ENCODE data around the gene LDLRAD1. TPM values are rescaled to one million over a fixed set of nuclear protein-coding genes. Genes with fewer than 3 reads are reported as not detected.

LDLRAD1 gene
- total RNA-seq, 1 experiment from 2014 or later: not detected

DNA sequence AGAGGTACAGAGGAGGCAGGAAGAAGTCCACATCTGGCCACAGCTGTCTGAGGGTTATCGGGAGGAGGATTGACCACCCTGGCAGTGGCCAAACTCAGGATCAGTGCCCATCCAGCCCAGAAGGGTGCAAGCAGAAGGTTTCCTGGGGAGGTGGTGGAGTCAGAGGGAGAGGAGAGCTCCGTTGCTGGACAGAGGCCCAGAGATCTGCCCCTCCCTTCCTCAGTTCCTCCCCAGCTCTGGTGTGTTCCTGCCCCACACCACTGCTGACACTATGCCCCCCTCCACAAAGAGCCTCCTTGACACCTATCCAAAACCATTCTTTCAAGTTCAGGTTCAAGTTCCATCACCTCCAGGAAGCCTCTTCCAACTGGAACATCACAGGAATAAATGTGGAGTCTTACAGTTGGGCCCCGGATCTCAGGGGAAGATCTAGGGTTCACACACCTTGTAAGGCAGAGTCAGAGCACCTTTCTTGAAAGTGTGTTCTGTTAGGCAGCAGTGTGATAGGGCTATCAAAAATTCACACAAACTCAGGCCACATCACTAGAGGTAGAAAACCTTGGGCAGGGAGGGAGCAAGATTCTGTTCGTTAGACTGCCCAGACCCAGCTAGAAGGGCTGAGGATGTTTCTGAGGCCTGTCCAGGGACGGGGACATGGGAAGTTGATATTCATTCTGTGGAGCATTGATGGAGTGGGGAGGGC, 7.4 kb downstream of the LDLRAD1 start:
- Histone ChIP-seq H3K36me3 (ENCODE audit: insufficient read depth, low read length, poor library complexity, severe bottlenecking) (no peaks in the 10 kb centered on the region), H3K4me3 (ENCODE audit: low read depth, low read length, poor library complexity, severe bottlenecking) (no peak overlapping the region), H3K9me3 (ENCODE audit: low read depth, low read length, poor library complexity, severe bottlenecking) (no peaks in the 10 kb centered on the region), H3K4me1 (ENCODE audit: insufficient read depth, low read length, poor library complexity, severe bottlenecking) (no peaks in the 10 kb centered on the region), H3K27me3 (replicated peaks; ENCODE audit: insufficient read depth, low read depth, low read length, poor library complexity) (no peaks in the 10 kb centered on the region), H3K27ac (ENCODE audit: low read depth, low read length, poor library complexity, severe bottlenecking) (no peak overlapping the region)
- no peak for TF ChIP-seq EZH2 (IDR thresholded peaks at IDR 0.05; ENCODE audit: borderline replicate concordance, low read depth, low read length, poor library complexity, severe bottlenecking)
- TF ChIP-seq, protein P1, sequence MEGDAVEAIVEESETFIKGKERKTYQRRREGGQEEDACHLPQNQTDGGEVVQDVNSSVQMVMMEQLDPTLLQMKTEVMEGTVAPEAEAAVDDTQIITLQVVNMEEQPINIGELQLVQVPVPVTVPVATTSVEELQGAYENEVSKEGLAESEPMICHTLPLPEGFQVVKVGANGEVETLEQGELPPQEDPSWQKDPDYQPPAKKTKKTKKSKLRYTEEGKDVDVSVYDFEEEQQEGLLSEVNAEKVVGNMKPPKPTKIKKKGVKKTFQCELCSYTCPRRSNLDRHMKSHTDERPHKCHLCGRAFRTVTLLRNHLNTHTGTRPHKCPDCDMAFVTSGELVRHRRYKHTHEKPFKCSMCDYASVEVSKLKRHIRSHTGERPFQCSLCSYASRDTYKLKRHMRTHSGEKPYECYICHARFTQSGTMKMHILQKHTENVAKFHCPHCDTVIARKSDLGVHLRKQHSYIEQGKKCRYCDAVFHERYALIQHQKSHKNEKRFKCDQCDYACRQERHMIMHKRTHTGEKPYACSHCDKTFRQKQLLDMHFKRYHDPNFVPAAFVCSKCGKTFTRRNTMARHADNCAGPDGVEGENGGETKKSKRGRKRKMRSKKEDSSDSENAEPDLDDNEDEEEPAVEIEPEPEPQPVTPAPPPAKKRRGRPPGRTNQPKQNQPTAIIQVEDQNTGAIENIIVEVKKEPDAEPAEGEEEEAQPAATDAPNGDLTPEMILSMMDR (conservative IDR thresholded peaks at IDR 0.05; ENCODE audit: low read depth, low read length): no peak
- no TSS peak for BruUV-seq (replicated peaks)
- DNase-seq (ENCODE audit: low spot score): no peak
- ChIA-PET CTCF (no interaction called here), POLR2A (ENCODE audit: low non-redundant PET) (no interaction called here)
- intact Hi-C loops (cut with micrococcal nuclease; ENCODE audit: unreplicated experiment): no loop called here

DNA sequence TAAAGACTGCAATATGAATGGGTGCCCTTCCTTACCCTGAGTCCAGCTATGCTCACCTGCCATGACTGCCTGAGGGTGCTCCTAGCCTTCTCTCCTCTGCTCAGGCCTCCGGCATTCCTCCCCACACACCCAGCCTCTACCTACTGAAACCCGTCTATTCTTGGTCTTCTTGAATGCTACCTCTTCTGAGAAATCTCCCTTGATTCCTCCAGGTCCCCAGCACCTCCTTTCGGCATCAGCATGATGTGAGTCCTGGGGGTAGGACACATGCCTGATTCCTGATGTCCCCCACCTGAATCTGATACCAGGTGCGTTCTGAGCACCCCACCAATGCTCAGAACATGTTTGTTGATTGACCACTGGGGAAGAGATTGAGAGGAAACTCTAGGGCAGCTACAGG, 8.6 kb downstream of the LDLRAD1 start:
- intact Hi-C loops (cut with micrococcal nuclease; ENCODE audit: unreplicated experiment): no loop called here
- ChIA-PET CTCF (no interaction called here), POLR2A (ENCODE audit: low non-redundant PET) (no interaction called here)
- H3K27ac ChIP-seq (ENCODE audit: low read depth, low read length, poor library complexity, severe bottlenecking): no peak overlapping the region
- H3K4me3 ChIP-seq (ENCODE audit: low read depth, low read length, poor library complexity, severe bottlenecking): no peak overlapping the region
- no peaks in the 10 kb centered on the region for H3K27me3 ChIP-seq (replicated peaks; ENCODE audit: insufficient read depth, low read depth, low read length, poor library complexity)
- H3K9me3 ChIP-seq (ENCODE audit: low read depth, low read length, poor library complexity, severe bottlenecking): no peaks in the 10 kb centered on the region
- no TSS peak for BruUV-seq (replicated peaks)
- TF ChIP-seq, protein P1 (conservative IDR thresholded peaks at IDR 0.05; ENCODE audit: low read depth, low read length): no peak
- no peak for TF ChIP-seq EZH2 (IDR thresholded peaks at IDR 0.05; ENCODE audit: borderline replicate concordance, low read depth, low read length, poor library complexity, severe bottlenecking)
- no peaks in the 10 kb centered on the region for H3K36me3 ChIP-seq (ENCODE audit: insufficient read depth, low read length, poor library complexity, severe bottlenecking)
- no peak for DNase-seq (ENCODE audit: low spot score)
- H3K4me1 ChIP-seq (ENCODE audit: insufficient read depth, low read length, poor library complexity, severe bottlenecking): no peaks in the 10 kb centered on the region

DNA sequence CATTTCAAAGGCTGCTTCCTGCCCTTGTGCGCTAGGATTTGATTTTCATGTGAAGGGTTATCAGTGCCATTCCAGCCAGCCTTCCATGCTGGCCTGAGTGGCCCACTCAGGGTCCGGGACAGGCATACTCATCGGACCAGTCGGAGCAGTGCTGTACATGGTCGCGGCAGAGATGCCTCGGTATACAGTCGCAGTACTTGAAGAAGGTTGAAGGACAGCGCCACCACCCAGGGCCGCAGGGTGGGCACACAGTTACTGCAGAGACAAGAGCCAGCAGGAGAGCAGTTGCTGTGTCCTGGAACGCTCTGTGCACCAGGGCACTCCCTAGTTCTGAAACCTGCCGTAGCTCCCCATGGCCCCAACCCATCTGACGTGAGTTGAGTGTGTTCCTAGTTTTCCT, 9.1 kb downstream of the LDLRAD1 start:
- CTCF ChIA-PET: no interaction called here
- POLR2A ChIA-PET (ENCODE audit: low non-redundant PET): no interaction called here
- intact Hi-C loops (cut with micrococcal nuclease; ENCODE audit: unreplicated experiment): no loop called here
- DNase-seq (ENCODE audit: low spot score): no peak
- no peak overlapping the region for H3K27ac ChIP-seq (ENCODE audit: low read depth, low read length, poor library complexity, severe bottlenecking)
- H3K4me3 ChIP-seq (ENCODE audit: low read depth, low read length, poor library complexity, severe bottlenecking): no peak overlapping the region
- BruUV-seq (replicated peaks): no TSS peak
- no peaks in the 10 kb centered on the region for H3K4me1 ChIP-seq (ENCODE audit: insufficient read depth, low read length, poor library complexity, severe bottlenecking)
- TF ChIP-seq, protein P1 (conservative IDR thresholded peaks at IDR 0.05; ENCODE audit: low read depth, low read length): no peak
- TF ChIP-seq EZH2 (IDR thresholded peaks at IDR 0.05; ENCODE audit: borderline replicate concordance, low read depth, low read length, poor library complexity, severe bottlenecking): no peak
- H3K9me3 ChIP-seq (ENCODE audit: low read depth, low read length, poor library complexity, severe bottlenecking): no peaks in the 10 kb centered on the region
- no peaks in the 10 kb centered on the region for H3K27me3 ChIP-seq (replicated peaks; ENCODE audit: insufficient read depth, low read depth, low read length, poor library complexity)
- no peaks in the 10 kb centered on the region for H3K36me3 ChIP-seq (ENCODE audit: insufficient read depth, low read length, poor library complexity, severe bottlenecking)

Data from A673 (cell line).